DOHH2 (cell line): ENCODE results near the gene VDAC2.

Experiments
- CTCF ChIP-seq: fragments of 200-600 bp; sonication (generic); IDR thresholded peaks from one replicate; pipeline ENCODE4 v1.5.1; 2014; ENCODE audit warnings: antibody characterized with exemption, mild to moderate bottlenecking, low read depth, low read length; ENCODE audit not compliant: poor library complexity, severe bottlenecking
- EZH2phosphoT487 ChIP-seq: fragments of 200-600 bp; sonication (generic); IDR thresholded peaks from 2 replicates; pipeline ENCODE4 v1.6.1; 2017; ENCODE audit warnings: borderline replicate concordance, mild to moderate bottlenecking, antibody characterized with exemption, low read length, moderate library complexity, mixed read lengths

- TF ChIP-seq CTCF = no peak
- TF ChIP-seq EZH2phosphoT487 = no peak
Measured at GRCh38 chr10:75253281-75254220, 43.0 kb downstream of the VDAC2 start.
